Measurements from ENCODE around the gene DGCR2. TPM values are rescaled to one million over a fixed set of nuclear protein-coding genes. Genes with fewer than 3 reads are reported as not detected.

DGCR2 gene
- total and polyA plus RNA-seq, 11 donors = 26.0 to 53.3 (median 41.2) TPM

DNA sequence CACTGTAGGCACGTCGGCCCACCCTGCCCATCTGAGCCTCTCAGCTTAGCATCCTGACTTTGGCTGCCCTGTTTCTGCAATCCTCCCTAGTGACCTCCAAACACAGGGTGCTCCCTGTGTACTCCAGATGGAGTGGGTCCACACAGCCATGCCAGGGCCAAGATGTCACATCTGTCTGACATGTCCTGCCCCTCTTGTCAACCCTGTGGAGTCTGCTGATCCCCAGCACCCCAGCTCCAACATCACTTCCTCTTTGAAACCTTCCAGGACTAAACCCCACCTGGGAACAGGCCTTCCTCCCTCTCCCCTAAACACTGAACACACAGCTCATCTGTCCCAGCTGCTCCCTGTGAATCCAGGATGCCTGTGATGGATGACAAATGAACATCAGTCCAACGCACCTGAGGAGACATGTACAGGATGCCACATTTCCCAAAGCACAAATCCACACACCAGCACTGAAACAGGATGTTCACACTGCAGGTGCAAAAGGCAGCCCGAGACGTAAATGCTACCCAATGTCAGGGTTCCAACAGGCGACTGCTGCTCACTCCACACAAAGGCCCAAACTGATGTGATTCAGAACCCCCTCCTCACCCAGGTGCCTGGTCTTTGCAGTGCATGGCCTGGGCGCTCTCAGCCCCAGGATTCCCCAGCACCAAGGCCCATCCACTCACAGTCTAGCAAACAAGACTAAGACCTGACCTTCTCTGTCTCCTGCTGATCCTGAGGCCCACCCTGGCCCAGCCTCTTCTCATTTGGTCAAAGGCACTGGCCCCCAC lies 6.9 kb upstream of the DGCR2 start:
- no peaks in the 10 kb centered on the region for H3K9me3 ChIP-seq
- DNase-seq = peak in 1 of 5 donors; percentile 9
- no peak overlapping the region for H3K27ac ChIP-seq
- TF ChIP-seq POLR2A (IDR thresholded peaks at IDR 0.05) = no peak
- TF ChIP-seq, protein P1, sequence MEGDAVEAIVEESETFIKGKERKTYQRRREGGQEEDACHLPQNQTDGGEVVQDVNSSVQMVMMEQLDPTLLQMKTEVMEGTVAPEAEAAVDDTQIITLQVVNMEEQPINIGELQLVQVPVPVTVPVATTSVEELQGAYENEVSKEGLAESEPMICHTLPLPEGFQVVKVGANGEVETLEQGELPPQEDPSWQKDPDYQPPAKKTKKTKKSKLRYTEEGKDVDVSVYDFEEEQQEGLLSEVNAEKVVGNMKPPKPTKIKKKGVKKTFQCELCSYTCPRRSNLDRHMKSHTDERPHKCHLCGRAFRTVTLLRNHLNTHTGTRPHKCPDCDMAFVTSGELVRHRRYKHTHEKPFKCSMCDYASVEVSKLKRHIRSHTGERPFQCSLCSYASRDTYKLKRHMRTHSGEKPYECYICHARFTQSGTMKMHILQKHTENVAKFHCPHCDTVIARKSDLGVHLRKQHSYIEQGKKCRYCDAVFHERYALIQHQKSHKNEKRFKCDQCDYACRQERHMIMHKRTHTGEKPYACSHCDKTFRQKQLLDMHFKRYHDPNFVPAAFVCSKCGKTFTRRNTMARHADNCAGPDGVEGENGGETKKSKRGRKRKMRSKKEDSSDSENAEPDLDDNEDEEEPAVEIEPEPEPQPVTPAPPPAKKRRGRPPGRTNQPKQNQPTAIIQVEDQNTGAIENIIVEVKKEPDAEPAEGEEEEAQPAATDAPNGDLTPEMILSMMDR (IDR thresholded peaks at IDR 0.05) = no peak
- no peak overlapping the region for H3K4me3 ChIP-seq
- peaks cover 0 to 26% (median 13%) of the 10 kb centered on the region in 9 donors for H3K36me3 ChIP-seq
- intact Hi-C loops (cut with DNase I) = loop anchor here in 1 of 10 donors (10.0 kb wide), 1 partner anchor 64 kb away; no protein-coding TSS in a partner anchor
- ATAC-seq = no peak
- H3K4me1 ChIP-seq = no peaks in the 10 kb centered on the region
- H3K27me3 ChIP-seq = no peaks in the 10 kb centered on the region
- 85 to 93% (median 90%) methylated on average over 5 to 7 of the region's 7 CpGs for WGBS, 4 donors

DNA sequence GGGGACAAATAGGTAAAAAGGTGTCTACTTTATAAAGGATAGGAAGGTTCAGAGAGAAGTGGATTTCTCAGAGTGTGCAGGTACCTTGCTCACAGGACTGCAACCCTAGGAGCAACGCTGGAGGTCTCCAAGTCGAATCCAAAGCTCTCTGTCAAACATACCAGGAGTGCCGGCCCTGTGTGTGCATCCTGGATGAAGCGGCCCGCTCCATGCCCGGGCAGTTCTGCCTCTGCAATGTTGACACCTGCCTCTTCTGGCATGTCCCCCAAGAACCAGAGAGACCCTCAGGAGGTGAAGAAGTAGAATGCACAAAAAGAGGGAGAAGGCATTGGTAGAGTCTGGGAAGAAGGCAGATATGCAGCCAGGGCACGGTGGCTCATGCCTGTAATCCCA lies 5.8 kb upstream of the DGCR2 start:
- peaks cover 0 to 15% (median 1%) of the 10 kb centered on the region in 9 donors for H3K36me3 ChIP-seq
- ATAC-seq (no peak), DNase-seq (peak in 1 of 5 donors; percentile 41)
- intact Hi-C loops (cut with DNase I) = loop anchor here in 1 of 10 donors (10.0 kb wide), 1 partner anchor 63 kb away; no protein-coding TSS in a partner anchor
- no peak for TF ChIP-seq POLR2A (IDR thresholded peaks at IDR 0.05)
- TF ChIP-seq, protein P1 (IDR thresholded peaks at IDR 0.05) = no peak
- H3K4me3 ChIP-seq = no peak overlapping the region
- H3K9me3 ChIP-seq = no peaks in the 10 kb centered on the region
- H3K27me3 ChIP-seq = no peaks in the 10 kb centered on the region
- H3K4me1 ChIP-seq = peaks cover 0 to 3% (median 1%) of the 10 kb centered on the region in 12 donors
- WGBS, 4 donors = 87 to 92% (median 91%) methylated on average over 6 to 7 of the region's 7 CpGs
- no peak overlapping the region for H3K27ac ChIP-seq

DNA sequence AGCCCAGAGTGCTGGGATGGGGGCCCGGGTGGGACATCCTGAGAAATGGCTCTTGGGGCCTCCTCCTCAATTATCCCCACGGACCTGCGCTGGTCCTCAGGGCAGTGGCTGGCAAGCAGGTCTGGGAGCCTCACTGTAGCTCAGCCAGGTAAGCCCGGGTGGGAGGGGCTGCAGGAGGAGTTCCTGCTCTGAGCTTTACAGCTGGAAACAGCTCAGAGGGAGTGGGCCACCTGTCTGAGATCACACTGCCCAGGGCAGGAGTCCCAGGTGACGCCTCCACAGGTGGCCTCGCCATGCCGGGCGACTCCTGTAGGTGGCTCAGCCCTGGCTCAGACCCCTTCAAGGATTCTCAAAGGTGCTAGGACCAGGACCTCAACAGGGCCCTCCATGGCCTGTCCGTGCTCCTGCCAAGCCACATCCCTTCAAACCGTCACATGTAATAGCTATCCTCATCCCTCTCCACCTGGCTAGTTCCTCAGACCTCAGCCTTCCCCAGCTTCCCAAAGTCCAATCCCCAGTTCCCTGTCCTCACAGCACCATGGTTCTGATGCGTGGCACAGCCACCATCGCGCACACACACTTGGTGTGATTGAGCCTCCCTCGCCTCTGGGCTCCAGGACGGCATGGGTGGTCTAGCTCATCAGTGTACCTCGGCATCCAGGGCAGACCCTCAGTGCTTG lies 5.3 kb upstream of the DGCR2 start:
- TF ChIP-seq, protein P1 (IDR thresholded peaks at IDR 0.05) = no peak
- no peak for TF ChIP-seq POLR2A (IDR thresholded peaks at IDR 0.05)

More for the DNA sequence above, 5.3 kb upstream of the DGCR2 start:
- ATAC-seq (no peak), DNase-seq (peak in 1 of 5 donors; percentile 12)
- Histone ChIP-seq H3K4me1 (peaks cover 0 to 8% (median 5%) of the 10 kb centered on the region in 12 donors), H3K9me3 (no peaks in the 10 kb centered on the region), H3K36me3 (peaks cover 0 to 9% (median 0%) of the 10 kb centered on the region in 9 donors), H3K27me3 (no peaks in the 10 kb centered on the region), H3K4me3 (no peak overlapping the region), H3K27ac (no peak overlapping the region)
- intact Hi-C loops (cut with DNase I) = loop anchor here in 1 of 10 donors (10.0 kb wide), 1 partner anchor 63 kb away; no protein-coding TSS in a partner anchor
- 88 to 96% (median 93%) methylated on average over 13 to 16 of the region's 16 CpGs for WGBS, 4 donors

Measured in heart left ventricle (tissue), 16 donors.